Measurements from ENCODE around the gene IL17REL.

The IL17REL gene

DNA sequence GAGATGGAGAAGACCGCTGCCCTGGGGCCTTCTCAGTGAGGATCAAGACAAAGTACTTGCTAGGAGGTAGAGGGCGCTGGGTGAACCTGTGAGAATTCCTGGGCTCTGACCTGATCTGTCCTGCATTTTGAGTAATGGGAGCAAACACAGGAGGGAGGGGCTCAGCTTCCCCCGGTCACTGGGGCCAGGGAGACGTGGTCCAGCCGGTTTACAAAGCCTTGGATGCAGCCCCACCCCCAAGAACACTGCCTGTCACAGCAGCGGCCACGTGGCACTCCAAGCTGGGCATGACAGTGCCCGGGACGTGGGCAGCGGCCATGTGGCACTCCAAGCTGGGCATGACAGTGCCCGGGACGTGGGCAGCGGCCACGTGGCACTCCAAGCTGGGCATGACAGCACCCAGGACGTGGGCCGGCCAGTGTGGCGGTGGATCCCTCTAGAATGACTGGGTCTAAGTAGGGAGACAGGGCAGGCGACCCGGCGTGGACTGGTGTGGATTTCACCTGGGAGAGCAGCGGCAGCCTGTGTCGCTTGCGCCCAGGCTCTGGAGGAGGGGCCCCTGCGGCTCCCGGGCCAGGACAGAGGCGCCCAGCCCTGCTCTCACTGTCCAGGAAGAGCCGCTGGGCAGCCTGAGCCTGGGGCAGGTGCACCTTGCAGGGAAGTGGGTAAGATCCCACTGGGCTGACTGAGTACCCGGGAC is 48.0 kb upstream of the IL17REL start:
- H3K27me3 ChIP-seq (ENCODE audit: control insufficient read depth in 3 of 3, insufficient read depth in 3 of 3, low read depth in 1 of 3, low read length in 3 of 3): peaks cover 0 to 9% (median 0%) of the 10 kb centered on the region in 3 experiments
- no peak for DNase-seq (ENCODE audit: low spot score)

DNA sequence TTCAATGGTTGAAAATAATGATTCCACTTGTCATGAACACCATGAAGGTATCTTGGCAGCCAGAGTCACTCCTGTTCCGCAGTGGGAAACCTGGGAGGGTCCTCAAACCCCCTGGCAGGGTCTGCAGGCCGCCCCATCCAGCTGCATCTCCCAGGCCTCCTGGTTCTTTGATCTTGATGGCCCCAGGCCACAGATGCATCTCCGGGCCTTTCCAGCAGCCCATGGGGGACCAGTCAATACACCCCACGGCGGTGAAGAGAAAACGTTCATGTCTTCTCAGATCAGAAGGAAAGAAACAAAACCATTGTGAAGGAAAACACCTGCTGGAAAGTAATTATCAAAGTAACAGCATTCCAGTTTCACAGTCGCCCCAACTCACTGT is 47.3 kb upstream of the IL17REL start:
- no peak overlapping the region for H2BK12ac ChIP-seq (ENCODE audit: low read length)
- peak overlapping the region; percentile 42 for H3K27ac ChIP-seq (replicated peaks; ENCODE audit: low read length)
- no peak overlapping the region for H3K9ac ChIP-seq (ENCODE audit: low read depth, low read length, poor library complexity)
- H3K36me3 ChIP-seq (replicated peaks in 1 of 2; ENCODE audit: control insufficient read depth in 2 of 2, insufficient read depth in 2 of 2, low read length in 2 of 2): no peaks in the 10 kb centered on the region
- peak overlapping the region; percentile 1 for H2AK5ac ChIP-seq (ENCODE audit: low read depth, low read length)
- no peak overlapping the region for H2BK15ac ChIP-seq (ENCODE audit: low read length)
- no peaks in the 10 kb centered on the region for H3K79me1 ChIP-seq (ENCODE audit: low read depth, low read length)
- H3K23ac ChIP-seq (ENCODE audit: low read depth, low read length, poor library complexity): no peak overlapping the region
- H3K27me3 ChIP-seq (ENCODE audit: control insufficient read depth in 3 of 3, insufficient read depth in 3 of 3, low read depth in 1 of 3, low read length in 3 of 3): peaks cover 0 to 9% (median 0%) of the 10 kb centered on the region in 3 experiments
- H3K18ac ChIP-seq (ENCODE audit: low read length): peak overlapping the region; percentile 60
- H2BK5ac ChIP-seq (ENCODE audit: low read length): no peak overlapping the region
- H4K8ac ChIP-seq (ENCODE audit: low read depth, low read length): no peak overlapping the region
- no CpG with 5 or more reads among the region's 7 CpGs for WGBS, 2 donors (ENCODE audit: extremely low coverage in 2 of 2, insufficient read length in 2 of 2, insufficient replicate concordance in 1 of 2)
- H3K14ac ChIP-seq (ENCODE audit: low read length): no peak overlapping the region
- H4K91ac ChIP-seq (ENCODE audit: low read depth, low read length, poor library complexity): no peak overlapping the region
- no peak for DNase-seq (ENCODE audit: low spot score)
- H2AFZ ChIP-seq (ENCODE audit: low read length): peak overlapping the region; percentile 96
- H3K4me3 ChIP-seq (ENCODE audit: low read length in 2 of 2): no peak overlapping the region
- H3K4ac ChIP-seq (ENCODE audit: low read length): no peak overlapping the region
- H3K4me1 ChIP-seq (ENCODE audit: control insufficient read depth in 2 of 2, insufficient read depth in 1 of 2, low read depth in 1 of 2, low read length in 2 of 2): peaks cover 11% of the 10 kb centered on the region in 2 donors
- H3K4me2 ChIP-seq (ENCODE audit: insufficient read depth, low read length, poor library complexity, severe bottlenecking): no peak overlapping the region
- H2BK120ac ChIP-seq (ENCODE audit: low read depth, low read length): no peak overlapping the region
- H3K9me3 ChIP-seq (replicated peaks in 1 of 2; ENCODE audit: control insufficient read depth in 2 of 2, insufficient read depth in 1 of 2, low read depth in 1 of 2, low read length in 2 of 2): no peaks in the 10 kb centered on the region

More for the DNA sequence above, 48.0 kb upstream of the IL17REL start:
- peak overlapping the region; percentile 91 for H2BK15ac ChIP-seq (ENCODE audit: low read length)
- no peaks in the 10 kb centered on the region for H3K36me3 ChIP-seq (replicated peaks in 1 of 2; ENCODE audit: control insufficient read depth in 2 of 2, insufficient read depth in 2 of 2, low read length in 2 of 2)
- peak overlapping the region; percentile 19 for H4K8ac ChIP-seq (ENCODE audit: low read depth, low read length)
- H2BK120ac ChIP-seq (ENCODE audit: low read depth, low read length): no peak overlapping the region
- H3K27ac ChIP-seq (replicated peaks; ENCODE audit: low read length): no peak overlapping the region
- H3K9ac ChIP-seq (ENCODE audit: low read depth, low read length, poor library complexity): peak overlapping the region; percentile 34
- peak overlapping the region; percentile 27 for H3K14ac ChIP-seq (ENCODE audit: low read length)
- no peaks in the 10 kb centered on the region for H3K9me3 ChIP-seq (replicated peaks in 1 of 2; ENCODE audit: control insufficient read depth in 2 of 2, insufficient read depth in 1 of 2, low read depth in 1 of 2, low read length in 2 of 2)
- H3K4me2 ChIP-seq (ENCODE audit: insufficient read depth, low read length, poor library complexity, severe bottlenecking): no peak overlapping the region
- no CpG with 5 or more reads among the region's 28 CpGs for WGBS, 2 donors (ENCODE audit: extremely low coverage in 2 of 2, insufficient read length in 2 of 2, insufficient replicate concordance in 1 of 2)
- H3K4me3 ChIP-seq (ENCODE audit: low read length in 2 of 2): no peak overlapping the region
- H3K23ac ChIP-seq (ENCODE audit: low read depth, low read length, poor library complexity): peak overlapping the region; percentile 67
- peak overlapping the region; percentile 91 for H2BK5ac ChIP-seq (ENCODE audit: low read length)
- H3K4ac ChIP-seq (ENCODE audit: low read length): no peak overlapping the region
- H3K4me1 ChIP-seq (ENCODE audit: control insufficient read depth in 2 of 2, insufficient read depth in 1 of 2, low read depth in 1 of 2, low read length in 2 of 2): peaks cover 11% of the 10 kb centered on the region in 2 donors
- H4K91ac ChIP-seq (ENCODE audit: low read depth, low read length, poor library complexity): no peak overlapping the region
- H3K79me1 ChIP-seq (ENCODE audit: low read depth, low read length): no peaks in the 10 kb centered on the region
- H3K18ac ChIP-seq (ENCODE audit: low read length): peak overlapping the region; percentile 76
- H2AK5ac ChIP-seq (ENCODE audit: low read depth, low read length): peak overlapping the region; percentile 96
- no peak overlapping the region for H2AFZ ChIP-seq (ENCODE audit: low read length)
- peak overlapping the region; percentile 81 for H2BK12ac ChIP-seq (ENCODE audit: low read length)

DNA sequence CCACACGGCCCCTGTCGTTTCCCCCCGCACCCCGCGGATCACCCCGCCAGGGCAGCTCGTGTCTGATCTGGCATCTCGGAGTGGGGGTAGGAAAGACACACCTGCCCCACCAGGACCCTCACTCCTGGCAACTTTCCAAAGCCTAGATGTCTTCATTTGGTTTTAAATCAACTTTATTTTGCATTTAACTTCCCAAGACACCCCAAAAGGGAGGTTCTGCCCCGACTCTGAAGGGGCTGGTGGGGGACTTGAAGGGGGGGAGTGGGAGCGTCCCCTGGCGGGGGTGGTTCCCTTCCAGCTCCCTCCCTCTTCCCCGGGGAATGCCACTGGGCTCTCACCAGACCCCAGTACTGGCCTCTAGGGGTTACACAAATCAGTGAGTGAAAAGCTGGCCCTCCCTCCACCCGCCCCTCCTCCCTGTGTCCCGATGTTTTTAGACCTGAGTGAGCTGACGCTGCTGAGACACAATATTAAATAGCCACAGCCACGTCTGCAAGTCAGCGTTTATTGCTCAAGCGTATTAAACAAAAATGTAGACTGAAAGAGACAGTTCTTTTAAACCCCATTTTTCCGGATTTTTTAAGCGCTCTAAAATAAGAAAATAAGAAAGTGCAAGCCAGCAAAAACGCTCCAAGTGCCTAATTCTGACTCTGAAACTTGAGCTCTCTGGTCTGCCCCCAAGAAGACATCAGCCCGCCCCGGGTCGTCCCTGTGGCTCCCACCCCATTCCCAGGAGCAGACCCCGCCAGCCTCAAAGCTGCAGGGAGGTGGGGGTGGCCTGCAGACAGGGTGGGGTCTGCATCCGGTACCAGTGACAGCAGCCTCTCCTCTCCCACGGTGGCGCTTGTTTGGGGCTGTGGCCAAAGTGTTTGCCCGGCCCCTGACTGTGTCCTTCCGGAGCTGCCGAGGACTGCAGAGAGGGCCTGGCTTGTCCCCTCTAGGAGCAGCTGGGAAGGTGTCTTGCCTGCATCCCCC is 46.6 kb upstream of the IL17REL start:
- Histone ChIP-seq H3K79me1 (ENCODE audit: low read depth, low read length) (no peaks in the 10 kb centered on the region), H3K36me3 (replicated peaks in 1 of 2; ENCODE audit: control insufficient read depth in 2 of 2, insufficient read depth in 2 of 2, low read length in 2 of 2) (no peaks in the 10 kb centered on the region), H3K14ac (ENCODE audit: low read length) (peak overlapping the region; percentile 63), H2BK120ac (ENCODE audit: low read depth, low read length) (peak overlapping the region; percentile 47), H3K27me3 (ENCODE audit: control insufficient read depth in 3 of 3, insufficient read depth in 3 of 3, low read depth in 1 of 3, low read length in 3 of 3) (peaks cover 0 to 9% (median 0%) of the 10 kb centered on the region in 3 experiments), H3K4me2 (ENCODE audit: insufficient read depth, low read length, poor library complexity, severe bottlenecking) (peak overlapping the region; percentile 83), H2BK15ac (ENCODE audit: low read length) (peak overlapping the region; percentile 100), H2AFZ (ENCODE audit: low read length) (peak overlapping the region; percentile 96), H3K4me3 (ENCODE audit: low read length in 2 of 2) (peak overlapping the region; percentile 18 to 66), H2BK5ac (ENCODE audit: low read length) (no peak overlapping the region), H3K4me1 (ENCODE audit: control insufficient read depth in 2 of 2, insufficient read depth in 1 of 2, low read depth in 1 of 2, low read length in 2 of 2) (peaks cover 11% of the 10 kb centered on the region in 2 donors), H2AK5ac (ENCODE audit: low read depth, low read length) (peak overlapping the region; percentile 95), H2BK12ac (ENCODE audit: low read length) (peak overlapping the region; percentile 86), H3K9me3 (replicated peaks in 1 of 2; ENCODE audit: control insufficient read depth in 2 of 2, insufficient read depth in 1 of 2, low read depth in 1 of 2, low read length in 2 of 2) (no peaks in the 10 kb centered on the region), H3K18ac (ENCODE audit: low read length) (peak overlapping the region; percentile 97), H3K23ac (ENCODE audit: low read depth, low read length, poor library complexity) (no peak overlapping the region), H3K9ac (ENCODE audit: low read depth, low read length, poor library complexity) (peak overlapping the region; percentile 84), H4K8ac (ENCODE audit: low read depth, low read length) (no peak overlapping the region), H4K91ac (ENCODE audit: low read depth, low read length, poor library complexity) (no peak overlapping the region), H3K27ac (replicated peaks; ENCODE audit: low read length) (peak overlapping the region; percentile 42), H3K4ac (ENCODE audit: low read length) (peak overlapping the region; percentile 3)
- DNase-seq (ENCODE audit: low spot score): peak; percentile 66
- no CpG with 5 or more reads among the region's 31 CpGs for WGBS, 2 donors (ENCODE audit: extremely low coverage in 2 of 2, insufficient read length in 2 of 2, insufficient replicate concordance in 1 of 2)

Measured in neuronal stem cell (in vitro differentiated cells).